ENCODE results near the gene TADA3. TPM values are rescaled to one million over a fixed set of nuclear protein-coding genes. Genes with fewer than 3 reads are reported as not detected.
A peak's percentile ranks its signal among the peaks of the same experiment; 100 is the strongest.
"Not testable (repeated sequence)": the region's sequence is repeated elsewhere in the genome, so short reads cannot be mapped to it uniquely, and the experiment has no call there.

The TADA3 gene
- total and polyA plus RNA-seq, 5 donors, result 38.4 to 51.3 (median 45.6) TPM

DNA sequence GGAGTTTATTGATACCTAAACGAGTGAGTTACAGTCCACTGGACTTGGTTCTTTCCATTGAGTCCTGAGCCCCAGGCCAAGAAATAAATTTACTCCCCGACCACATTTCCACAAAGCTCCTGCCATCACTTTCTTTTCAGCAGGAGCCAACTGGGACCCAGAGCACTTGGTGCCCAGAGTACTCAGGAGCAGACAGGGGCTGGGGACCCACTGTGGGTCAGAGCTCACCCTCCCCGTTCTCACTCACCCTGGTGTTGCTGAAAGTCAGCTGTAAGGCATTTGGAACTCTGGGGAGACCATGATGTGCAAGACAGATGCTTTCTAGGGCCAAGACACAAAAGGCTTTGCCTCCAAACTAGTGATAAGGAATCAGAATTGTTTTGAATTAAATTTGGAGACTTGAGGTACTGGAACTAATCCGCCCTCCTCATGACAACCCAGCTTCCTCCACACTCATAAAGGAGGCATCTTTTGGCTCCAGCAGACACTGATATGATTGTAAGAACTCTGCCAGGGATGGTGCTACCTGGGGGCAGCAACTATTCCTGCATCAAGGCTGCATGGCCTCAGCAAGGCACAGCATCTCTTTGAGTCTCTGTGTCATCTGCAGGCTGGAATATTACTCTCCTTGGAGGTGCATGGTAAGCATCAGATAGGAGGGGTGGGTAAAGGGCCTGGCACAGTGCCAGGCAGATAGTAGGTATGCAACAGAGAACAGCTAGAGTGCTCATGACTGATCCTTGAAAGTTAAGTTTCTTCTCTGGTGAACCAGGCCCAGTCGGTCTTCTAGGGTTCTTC, 15.2 kb downstream of the TADA3 start:
- DNase-seq, result no peak
- Histone ChIP-seq H3K27ac (ENCODE audit: low read length) (no peak overlapping the region), H3K4me1 (ENCODE audit: control insufficient read depth, insufficient read depth, low read length) (peaks cover 4% of the 10 kb centered on the region), H3K4me3 (ENCODE audit: low read length) (no peak overlapping the region), H3K9me3 (ENCODE audit: control insufficient read depth, low read length) (no peaks in the 10 kb centered on the region), H3K27me3 (ENCODE audit: control insufficient read depth, insufficient read depth) (no peaks in the 10 kb centered on the region)
- intact Hi-C loops (cut with DNase I), result no loop called here
- no peak for ATAC-seq
- 82% methylated on average over 5 of the region's 5 CpGs for WGBS

DNA sequence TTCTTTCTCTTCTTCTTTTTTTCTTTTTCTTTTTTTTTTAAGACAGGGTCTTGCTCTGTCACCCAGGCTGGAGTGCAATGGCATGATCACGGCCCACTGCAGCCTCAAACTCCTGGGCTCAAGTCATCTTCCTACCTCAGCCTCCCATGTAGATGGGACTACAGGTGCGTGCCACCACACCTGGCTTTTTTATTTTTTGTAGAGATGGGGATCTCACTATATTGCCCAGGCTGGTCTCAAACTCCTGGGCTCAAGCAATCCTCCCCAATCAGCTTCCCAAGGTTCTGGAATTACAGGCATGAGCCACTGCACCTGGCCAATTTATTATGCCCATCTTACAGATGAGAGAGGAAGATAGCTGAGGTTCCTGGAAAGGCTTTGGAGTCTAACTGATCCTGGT, 21.3 kb downstream of the TADA3 start:
- H3K4me3 ChIP-seq (ENCODE audit: low read length); intact Hi-C loops (cut with DNase I); H3K4me1 ChIP-seq (ENCODE audit: control insufficient read depth, insufficient read depth, low read length); H3K27me3 ChIP-seq (ENCODE audit: control insufficient read depth, insufficient read depth); DNase-seq; H3K9me3 ChIP-seq (ENCODE audit: control insufficient read depth, low read length); H3K27ac ChIP-seq (ENCODE audit: low read length); ATAC-seq: not testable (repeated sequence)
- WGBS, result 89% methylated on average over 2 of the region's 2 CpGs

DNA sequence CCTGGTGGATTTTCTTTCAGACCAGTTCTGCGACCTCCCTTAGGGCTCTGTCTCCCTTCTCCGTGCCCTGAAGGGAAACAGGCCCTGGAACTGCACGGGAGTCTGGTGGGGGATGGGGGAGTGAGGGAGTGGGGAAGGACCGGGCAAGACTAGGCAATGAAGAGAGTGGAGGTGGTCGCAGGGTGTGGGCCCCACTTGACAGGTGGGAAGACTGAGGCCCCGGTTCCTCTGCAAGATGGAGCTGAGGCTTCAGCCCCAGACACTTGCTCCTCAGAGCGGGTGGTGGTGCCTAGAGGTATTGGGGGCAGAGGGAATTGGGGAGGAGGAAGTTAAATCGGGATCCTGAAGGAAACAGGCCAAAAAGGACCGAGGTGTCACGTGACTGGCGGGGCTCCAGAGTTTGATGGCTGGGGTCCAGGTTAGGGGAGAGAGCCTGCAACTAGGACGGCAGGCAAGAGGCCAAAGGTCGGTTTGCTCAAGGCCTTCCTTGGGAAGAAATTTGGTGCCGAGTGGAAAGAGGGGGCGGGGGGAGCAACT, 21.9 kb downstream of the TADA3 start:
- no peaks in the 10 kb centered on the region for H3K9me3 ChIP-seq (ENCODE audit: control insufficient read depth, low read length)
- peak overlapping the region; percentile 80 for H3K27ac ChIP-seq (ENCODE audit: low read length)
- peak; percentile 93 to 98 (median 97) for DNase-seq
- intact Hi-C loops (cut with DNase I), result no loop called here
- WGBS, result 12% methylated on average over 15 of the region's 15 CpGs
- H3K4me1 ChIP-seq (ENCODE audit: control insufficient read depth, insufficient read depth, low read length), result peaks cover 5% of the 10 kb centered on the region
- no peaks in the 10 kb centered on the region for H3K27me3 ChIP-seq (ENCODE audit: control insufficient read depth, insufficient read depth)
- H3K4me3 ChIP-seq (ENCODE audit: low read length), result peak overlapping the region; percentile 80
- peak; percentile 42 to 55 for ATAC-seq

DNA sequence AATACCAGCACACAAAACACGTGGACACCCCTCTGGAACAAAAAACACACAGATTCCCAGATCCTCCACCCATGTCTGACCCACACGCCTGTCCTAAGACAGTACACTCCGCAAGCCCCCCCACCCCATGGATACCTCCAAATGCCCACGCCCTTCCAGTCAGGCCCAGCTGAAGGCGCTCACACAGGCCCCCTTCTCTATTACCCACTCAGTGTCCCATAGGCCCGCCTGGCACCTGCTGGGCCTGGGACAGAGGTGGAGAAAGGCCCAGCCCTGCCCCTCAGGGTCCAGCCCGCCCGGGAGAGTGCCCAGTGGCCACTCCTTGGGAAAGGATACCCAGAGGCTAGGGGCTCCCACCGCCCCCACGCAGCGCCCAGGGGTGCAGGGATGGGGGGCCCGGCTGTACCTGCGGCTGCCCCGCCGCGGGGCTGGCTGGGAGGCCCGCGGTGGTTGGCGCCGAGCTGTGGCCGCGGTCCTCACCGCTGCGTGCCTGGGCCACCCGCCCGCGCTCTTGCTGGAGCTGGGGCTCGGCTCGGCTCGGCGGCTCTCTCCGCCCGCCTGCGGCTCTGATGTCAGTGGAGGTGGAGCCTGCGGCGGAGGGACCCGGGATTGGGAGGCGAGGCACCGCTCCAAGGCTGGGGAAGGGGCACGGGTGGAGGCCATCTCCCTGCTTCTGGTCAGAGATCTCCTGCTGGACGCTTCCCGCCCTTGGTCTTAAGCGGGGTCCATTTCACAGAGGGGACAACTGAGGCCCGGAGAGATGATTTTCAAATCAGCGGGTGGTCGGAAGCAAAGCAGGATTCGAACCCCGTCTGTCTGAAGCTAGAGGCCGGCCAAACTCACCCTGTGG, 22.6 kb downstream of the TADA3 start, which contains the start of gene CAMK1:
Gene CAMK1, minus strand, starts transcription at position 522 of the 850 bp plus-strand sequence. CDS start 2,198 bp downstream, outside the sequence.
- H3K4me1 ChIP-seq (ENCODE audit: control insufficient read depth, insufficient read depth, low read length), result peaks cover 5% of the 10 kb centered on the region
- no peaks in the 10 kb centered on the region for H3K9me3 ChIP-seq (ENCODE audit: control insufficient read depth, low read length)
- ATAC-seq, result peak; percentile 93 to 94
- WGBS, result 3% methylated on average over 49 of the region's 49 CpGs
- no peaks in the 10 kb centered on the region for H3K27me3 ChIP-seq (ENCODE audit: control insufficient read depth, insufficient read depth)
- peak within 1 kb of the TSS; percentile 80 for H3K27ac ChIP-seq (ENCODE audit: low read length)
- intact Hi-C loops (cut with DNase I), result no loop called here
- DNase-seq, result peak; percentile 88 to 95 (median 95)
- H3K4me3 ChIP-seq (ENCODE audit: low read length), result peak within 1 kb of the TSS; percentile 80

DNA sequence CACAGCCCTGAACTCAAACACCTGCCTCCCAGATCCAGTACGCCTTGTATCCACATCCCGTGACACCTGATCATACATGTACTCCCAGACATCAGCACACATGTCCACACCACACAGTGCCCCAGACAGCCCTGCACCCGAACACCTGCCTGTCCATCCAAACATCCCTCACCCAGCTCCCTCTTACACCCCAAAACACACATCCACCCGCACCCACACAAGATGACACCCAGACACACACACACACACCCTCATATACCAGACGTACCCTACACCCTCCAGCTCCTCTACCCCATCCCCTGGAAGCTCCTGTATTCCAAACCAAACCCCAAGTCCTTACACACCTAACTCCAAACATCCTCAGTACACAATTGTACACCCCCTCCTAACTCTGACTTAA, 23.3 kb downstream of the TADA3 start:
- no peak for DNase-seq
- H3K9me3 ChIP-seq (ENCODE audit: control insufficient read depth, low read length), result no peaks in the 10 kb centered on the region
- no peak overlapping the region for H3K27ac ChIP-seq (ENCODE audit: low read length)
- no peaks in the 10 kb centered on the region for H3K27me3 ChIP-seq (ENCODE audit: control insufficient read depth, insufficient read depth)
- 73% methylated on average over 5 of the region's 5 CpGs for WGBS
- H3K4me3 ChIP-seq (ENCODE audit: low read length), result peak overlapping the region; percentile 80
- peaks cover 5% of the 10 kb centered on the region for H3K4me1 ChIP-seq (ENCODE audit: control insufficient read depth, insufficient read depth, low read length)
- intact Hi-C loops (cut with DNase I), result no loop called here
- ATAC-seq, result peak; percentile 1

DNA sequence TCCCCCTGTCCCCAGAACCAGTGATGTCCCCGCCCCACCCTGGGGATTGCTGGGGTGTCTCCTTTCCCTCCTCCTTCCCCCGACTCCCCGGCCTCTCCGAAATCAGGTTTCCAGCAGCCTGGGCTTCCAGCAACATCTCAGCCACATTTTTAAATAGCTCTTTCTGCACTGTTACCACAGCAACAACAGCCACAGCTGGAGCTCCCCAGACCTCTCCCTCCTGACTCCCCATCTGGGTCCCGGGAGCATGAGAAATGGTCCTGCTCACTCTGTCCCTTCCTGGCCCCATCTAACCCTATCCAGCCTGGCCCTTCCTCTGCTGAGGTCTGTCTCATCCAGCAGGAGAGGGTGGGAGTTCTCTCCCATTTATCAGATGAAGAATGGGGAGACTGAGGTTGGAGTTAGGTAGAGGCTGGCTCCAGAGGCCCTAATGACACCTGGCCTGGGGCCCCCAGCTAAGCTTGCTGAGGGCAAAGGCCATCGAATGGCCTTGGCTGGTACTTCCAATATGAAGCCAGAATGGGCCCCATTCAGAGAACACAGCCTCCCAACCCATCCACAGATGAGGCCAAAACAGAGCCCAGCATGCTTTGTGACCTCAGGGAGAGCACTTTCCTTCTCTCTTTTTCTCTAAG, 24.0 kb downstream of the TADA3 start:
- H3K27ac ChIP-seq (ENCODE audit: low read length), result no peak overlapping the region
- peaks cover 5% of the 10 kb centered on the region for H3K4me1 ChIP-seq (ENCODE audit: control insufficient read depth, insufficient read depth, low read length)
- H3K4me3 ChIP-seq (ENCODE audit: low read length), result no peak overlapping the region
- intact Hi-C loops (cut with DNase I), result no loop called here
- DNase-seq (no peak), ATAC-seq (no peak)
- H3K9me3 ChIP-seq (ENCODE audit: control insufficient read depth, low read length), result no peaks in the 10 kb centered on the region
- H3K27me3 ChIP-seq (ENCODE audit: control insufficient read depth, insufficient read depth), result no peaks in the 10 kb centered on the region
- 61% methylated on average over 6 of the region's 6 CpGs for WGBS

DNA sequence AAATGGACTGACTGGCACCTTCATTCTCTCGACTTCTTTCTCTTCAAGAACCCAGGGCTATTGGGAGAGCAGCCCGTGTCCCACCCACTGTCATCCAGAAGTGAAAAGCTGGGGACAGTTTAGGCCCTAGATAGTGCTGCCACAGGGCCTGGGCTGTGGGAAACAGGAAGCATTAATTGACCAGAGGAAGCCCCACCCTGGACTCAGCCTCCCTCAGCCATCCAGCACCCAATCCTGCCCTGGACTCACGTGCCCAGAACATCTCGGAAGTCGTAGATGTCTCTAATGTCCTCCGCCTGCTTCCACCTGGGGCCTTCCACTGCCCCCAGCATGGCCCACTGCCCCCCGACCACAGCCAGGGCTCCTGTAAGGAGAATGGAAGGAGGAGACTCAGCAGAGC, 24.9 kb downstream of the TADA3 start:
- DNase-seq, result peak in 2 of 3 donors; percentile 64 to 76
- H3K4me1 ChIP-seq (ENCODE audit: control insufficient read depth, insufficient read depth, low read length), result peaks cover 5% of the 10 kb centered on the region
- H3K27ac ChIP-seq (ENCODE audit: low read length), result peak overlapping the region; percentile 36
- intact Hi-C loops (cut with DNase I), result no loop called here
- H3K4me3 ChIP-seq (ENCODE audit: low read length), result no peak overlapping the region
- 50% methylated on average over 7 of the region's 7 CpGs for WGBS
- peak; percentile 39 to 73 for ATAC-seq
- no peaks in the 10 kb centered on the region for H3K9me3 ChIP-seq (ENCODE audit: control insufficient read depth, low read length)
- H3K27me3 ChIP-seq (ENCODE audit: control insufficient read depth, insufficient read depth), result no peaks in the 10 kb centered on the region

DNA sequence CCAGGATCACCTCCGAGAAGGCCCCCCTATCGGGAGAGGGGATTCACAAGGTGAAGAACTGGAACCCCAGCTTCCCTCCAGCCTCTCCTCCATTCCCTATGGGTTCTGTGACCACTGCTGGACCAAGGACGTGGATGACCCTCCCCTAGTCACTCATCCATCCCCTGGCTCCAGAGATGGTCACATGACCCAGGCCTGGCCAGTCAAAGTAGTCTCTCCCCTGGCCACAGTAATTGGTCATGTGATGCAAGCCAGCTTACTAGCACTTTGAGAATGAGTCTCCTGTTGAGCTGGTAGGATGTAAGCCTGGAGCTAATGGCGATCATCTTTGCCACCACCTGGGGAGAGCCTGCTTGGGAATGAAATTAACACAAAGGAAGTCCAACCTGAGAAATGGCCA, 26.4 kb downstream of the TADA3 start:
- DNase-seq (no peak), ATAC-seq (no peak)
- peaks cover 5% of the 10 kb centered on the region for H3K4me1 ChIP-seq (ENCODE audit: control insufficient read depth, insufficient read depth, low read length)
- no peak overlapping the region for H3K27ac ChIP-seq (ENCODE audit: low read length)
- intact Hi-C loops (cut with DNase I), result no loop called here
- H3K27me3 ChIP-seq (ENCODE audit: control insufficient read depth, insufficient read depth), result no peaks in the 10 kb centered on the region
- no peaks in the 10 kb centered on the region for H3K9me3 ChIP-seq (ENCODE audit: control insufficient read depth, low read length)
- WGBS, result 85% methylated on average over 4 of the region's 4 CpGs
- no peak overlapping the region for H3K4me3 ChIP-seq (ENCODE audit: low read length)

DNA sequence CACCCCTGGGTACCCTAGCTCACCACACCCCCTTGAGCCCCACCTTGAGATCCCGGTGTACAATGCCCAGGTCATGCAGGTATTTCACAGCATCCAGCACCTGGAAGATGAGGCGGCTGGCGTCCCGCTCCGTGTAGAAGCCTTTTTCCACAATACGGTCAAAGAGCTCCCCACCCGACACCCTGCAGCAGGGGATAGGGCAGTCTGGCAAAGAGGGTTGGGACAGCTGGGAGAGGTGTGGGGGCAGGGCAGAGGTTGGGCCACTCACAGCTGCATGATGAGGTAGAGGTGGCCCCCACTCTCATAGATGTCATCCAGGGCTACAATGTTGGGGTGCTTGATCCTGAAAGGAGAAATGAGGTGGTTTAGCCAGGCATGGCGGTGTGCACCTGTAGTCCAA, 29.4 kb downstream of the TADA3 start:
- intact Hi-C loops (cut with DNase I), result no loop called here
- no peak for ATAC-seq

DNA sequence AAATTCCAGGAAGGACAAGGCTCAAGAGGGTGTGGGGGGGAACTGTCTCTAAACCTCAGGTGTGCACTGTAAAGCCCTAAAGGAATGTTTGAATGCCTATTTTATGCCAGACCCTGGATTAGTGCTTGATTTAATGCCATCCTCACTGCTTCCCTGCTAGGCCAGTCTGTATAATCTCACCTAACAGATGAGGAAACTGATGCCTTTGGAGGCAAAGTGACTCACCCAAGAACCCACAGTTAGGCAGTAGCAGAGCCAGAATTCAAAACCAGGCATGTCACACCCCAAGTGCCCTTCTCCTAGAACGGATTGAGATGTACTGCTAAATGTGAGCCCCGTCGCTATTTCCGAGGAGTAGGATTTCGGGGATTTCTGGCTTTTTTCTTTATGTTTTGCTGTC, 30.4 kb downstream of the TADA3 start:
- DNase-seq (no peak), ATAC-seq (no peak)
- WGBS, result 92% methylated on average over 5 of the region's 5 CpGs
- Histone ChIP-seq H3K4me3 (ENCODE audit: low read length) (no peak overlapping the region), H3K4me1 (ENCODE audit: control insufficient read depth, insufficient read depth, low read length) (no peaks in the 10 kb centered on the region), H3K9me3 (ENCODE audit: control insufficient read depth, low read length) (no peaks in the 10 kb centered on the region), H3K27ac (ENCODE audit: low read length) (no peak overlapping the region), H3K27me3 (ENCODE audit: control insufficient read depth, insufficient read depth) (no peaks in the 10 kb centered on the region)
- intact Hi-C loops (cut with DNase I), result no loop called here

More for the DNA sequence above, 29.4 kb downstream of the TADA3 start:
- 90% methylated on average over 8 of the region's 8 CpGs for WGBS
- Histone ChIP-seq H3K9me3 (ENCODE audit: control insufficient read depth, low read length) (no peaks in the 10 kb centered on the region), H3K27me3 (ENCODE audit: control insufficient read depth, insufficient read depth) (no peaks in the 10 kb centered on the region), H3K4me3 (ENCODE audit: low read length) (no peak overlapping the region), H3K4me1 (ENCODE audit: control insufficient read depth, insufficient read depth, low read length) (no peaks in the 10 kb centered on the region), H3K27ac (ENCODE audit: low read length) (no peak overlapping the region)
- DNase-seq, result no peak

Data from right cardiac atrium (tissue), 5 donors.